ENCODE results near the gene PFN1.

- TF ChIP-seq CTCF (IDR thresholded peaks at IDR 0.05; ENCODE audit: insufficient read depth, low read length): no peak
- no peak for TF ChIP-seq GABPA (IDR thresholded peaks at IDR 0.05; ENCODE audit: low read depth)
Observed at GRCh38 chr17:4969047-4969550, 20.8 kb upstream of the PFN1 start.
